NOMO-1 (cell line): ENCODE results near the gene GKN1.
"Not testable (repeated sequence)": the region's sequence is repeated elsewhere in the genome, so short reads cannot be mapped to it uniquely, and the experiment has no call there.

Experiments
- DNase-seq, 2 experiments: peaks; one replicate each; lab custom pipeline; 2025; ENCODE audit not compliant: unreplicated experiment in 2 of 2; lab: John Stamatoyannopoulos, UW

GKN1 gene

DNA sequence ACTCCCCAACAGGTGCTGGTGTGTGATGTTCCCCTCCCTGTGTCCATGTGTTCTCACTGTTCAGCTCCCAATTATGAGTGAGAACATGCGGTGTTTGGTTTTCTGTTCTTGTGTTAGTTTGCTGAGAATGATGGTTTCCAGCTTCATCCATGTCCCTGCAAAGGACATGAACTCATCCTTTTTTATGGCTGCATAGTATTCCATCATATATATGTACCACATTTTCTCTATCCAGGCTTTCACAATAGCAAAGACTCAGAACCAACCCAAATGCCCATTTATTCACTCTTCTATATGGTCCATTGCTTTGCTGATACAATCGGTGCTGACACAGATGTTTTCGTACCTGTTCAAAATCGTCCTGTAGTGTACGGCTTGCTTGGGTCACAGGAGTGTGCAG, 19.0 kb upstream of the GKN1 start:
- not testable (repeated sequence) for DNase-seq

DNA sequence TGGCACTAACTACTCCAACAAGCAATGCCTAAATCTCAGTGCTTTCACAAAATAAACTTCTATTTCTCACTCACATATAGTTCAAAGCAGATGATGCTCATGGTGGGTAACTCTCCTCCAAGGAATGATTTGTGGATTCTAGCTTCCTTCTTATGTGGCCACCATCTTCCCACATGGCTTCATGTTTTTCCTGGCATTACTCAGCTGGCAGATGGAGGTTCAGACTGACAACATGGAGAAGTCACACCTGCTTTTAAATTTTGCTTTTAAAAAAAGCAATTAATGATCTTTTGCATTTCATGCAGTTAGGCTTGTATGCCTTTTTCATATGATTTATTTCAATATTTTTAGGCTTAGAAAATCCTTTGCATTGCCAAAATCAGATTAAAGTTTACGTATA, 15.4 kb upstream of the GKN1 start:
- DNase-seq, result no peak

DNA sequence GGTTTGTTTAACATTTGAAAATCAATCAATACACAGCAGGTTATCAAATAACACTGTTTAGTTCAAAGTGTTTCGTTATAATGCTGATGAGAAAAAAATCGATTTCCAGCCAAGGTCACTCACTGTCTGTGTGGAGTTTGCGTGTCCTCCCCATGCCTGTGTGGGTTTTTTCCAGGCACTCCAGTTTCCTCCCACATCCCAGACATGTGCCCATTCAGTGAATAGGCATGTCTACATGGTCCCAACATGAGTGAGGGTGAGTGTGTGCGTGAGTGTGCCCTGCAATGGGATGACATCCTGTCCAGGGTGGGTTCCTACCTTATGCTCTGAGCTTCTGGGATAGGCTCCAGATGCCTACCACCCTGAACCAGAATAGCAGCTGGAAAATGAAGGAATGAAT, 13.1 kb upstream of the GKN1 start:
- no peak for DNase-seq

DNA sequence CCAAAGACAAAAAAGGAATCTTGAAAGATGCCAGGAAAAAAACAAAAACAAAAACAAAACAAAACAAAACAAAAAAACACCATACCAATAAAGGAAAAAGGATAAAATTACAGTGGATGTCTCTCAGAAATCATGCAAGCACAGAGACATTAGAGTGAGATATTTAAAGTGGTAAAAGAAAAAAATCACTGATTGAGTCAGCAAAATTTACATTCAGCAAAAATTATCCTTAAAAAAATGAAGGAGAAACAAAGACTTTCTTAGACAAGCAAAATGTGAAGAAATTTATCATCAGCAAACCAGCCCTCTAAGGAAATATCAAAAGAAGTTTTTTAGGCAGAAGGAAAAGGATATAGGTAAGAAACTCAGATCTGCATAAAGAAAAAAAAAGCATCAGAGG, 10.2 kb upstream of the GKN1 start:
- DNase-seq, result no peak

DNA sequence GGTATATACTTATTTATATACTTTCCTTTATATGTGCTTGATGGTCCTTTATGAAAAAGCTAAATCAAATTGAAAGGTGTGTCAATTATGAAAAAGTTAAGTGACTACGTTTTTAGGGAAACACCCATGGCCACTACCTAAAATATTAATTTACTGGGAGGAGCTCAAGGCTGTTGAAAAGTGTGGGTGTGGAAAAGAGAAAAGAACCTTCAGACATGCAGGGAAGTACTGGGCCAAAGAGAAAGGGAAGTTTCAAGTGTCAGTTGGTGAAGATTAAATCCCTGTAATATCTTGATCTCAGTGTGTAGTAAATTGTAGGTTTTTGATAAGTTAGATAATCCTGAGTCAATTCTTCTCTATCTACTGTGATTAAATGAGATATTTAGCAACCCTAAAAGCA, 6.2 kb upstream of the GKN1 start:
- no peak for DNase-seq

DNA sequence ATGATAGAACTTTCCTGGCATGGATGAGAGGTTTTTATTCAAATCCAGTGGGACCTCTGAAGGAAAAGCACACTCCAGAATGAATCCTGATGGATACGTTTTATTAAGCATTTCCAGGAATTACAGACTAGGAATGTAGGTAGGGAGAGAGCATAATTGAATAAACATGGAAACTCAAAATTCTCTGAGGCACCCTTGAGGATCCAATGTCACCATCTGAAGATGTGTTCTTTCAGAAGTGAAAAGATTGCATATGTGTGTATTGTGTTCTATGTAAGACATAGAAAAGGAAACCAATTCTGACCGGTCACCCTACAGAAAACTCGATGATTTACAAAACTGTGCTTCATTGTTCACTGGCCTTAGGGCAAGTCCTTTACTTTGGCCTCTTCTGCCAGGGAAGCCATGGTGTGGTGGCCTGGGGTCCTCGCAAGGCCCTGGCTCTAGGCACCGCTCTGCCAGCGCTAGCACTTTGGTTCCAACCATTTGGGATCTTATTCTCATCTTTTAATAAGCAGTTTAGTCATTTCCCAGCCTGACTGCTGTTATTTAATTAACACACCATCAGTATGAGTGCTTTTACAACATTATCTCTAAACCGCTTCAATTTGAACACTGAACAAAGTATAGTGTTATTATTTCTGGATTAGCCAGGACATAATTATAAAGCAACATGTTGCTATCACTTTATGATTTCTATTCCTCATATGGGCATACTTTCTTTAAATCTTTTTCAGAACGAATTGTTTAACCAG, 4.5 kb upstream of the GKN1 start:
- DNase-seq, result no peak

DNA sequence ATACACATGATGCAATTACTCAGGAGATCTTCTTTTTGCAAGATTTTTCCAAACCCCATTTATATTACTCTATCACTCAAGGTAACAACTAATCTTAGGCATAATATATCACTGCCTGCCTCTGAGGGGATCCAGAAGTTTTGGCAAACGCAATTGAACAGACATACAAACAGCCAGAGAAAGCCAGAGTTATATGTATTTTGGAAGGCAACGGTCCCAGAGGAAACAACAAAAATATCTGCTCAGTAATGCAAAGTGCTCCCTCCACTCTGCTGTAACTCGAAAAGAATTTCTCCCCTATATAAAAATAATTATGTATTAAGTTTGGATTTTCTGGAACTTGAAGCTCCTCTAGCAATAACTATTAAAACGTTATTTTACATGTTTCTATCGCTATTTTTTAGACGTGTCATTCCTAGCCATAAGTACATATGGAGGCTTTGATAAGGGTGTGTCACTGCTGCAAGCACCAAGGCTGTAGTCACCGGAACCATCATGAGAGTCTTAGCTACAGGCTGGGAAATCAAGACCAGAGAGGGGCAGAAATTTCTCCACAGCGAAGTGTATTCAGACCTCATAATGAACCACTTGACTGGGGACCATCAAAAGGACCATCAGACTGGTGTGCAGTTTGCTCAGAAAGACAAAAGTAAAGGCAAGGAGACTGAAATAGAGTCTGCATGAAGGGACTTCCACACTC, 3.7 kb upstream of the GKN1 start:
- no peak for DNase-seq

DNA sequence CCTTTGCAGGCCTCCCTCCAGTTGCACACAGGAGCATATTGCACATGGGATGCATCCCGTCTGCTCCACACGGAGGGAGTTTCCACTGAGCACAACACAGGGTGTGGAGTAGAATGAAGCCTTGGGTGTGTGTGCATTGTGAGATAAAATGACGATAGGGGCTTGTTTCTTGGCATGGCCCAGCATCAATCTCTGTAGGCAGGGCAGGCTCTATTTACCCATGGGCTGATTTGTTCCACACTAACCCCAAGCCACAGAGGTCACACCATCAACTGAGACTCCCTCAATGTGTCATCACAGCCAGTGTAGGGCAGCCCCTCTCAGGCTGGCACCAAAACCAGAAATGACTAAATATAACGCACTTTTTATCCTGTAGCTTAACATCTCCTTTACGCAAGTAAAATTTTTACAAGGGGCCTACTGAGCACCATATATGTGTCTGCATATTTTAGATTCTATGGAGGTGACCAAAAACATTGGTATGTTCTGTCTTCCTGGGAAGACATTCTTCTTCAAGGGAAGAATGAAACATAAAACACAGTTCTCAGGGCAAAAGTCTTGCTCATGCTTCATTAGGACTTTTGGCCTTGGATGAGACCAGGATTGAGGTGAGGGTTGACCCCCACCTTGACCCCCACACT, 2.7 kb upstream of the GKN1 start:
- DNase-seq, result no peak

DNA sequence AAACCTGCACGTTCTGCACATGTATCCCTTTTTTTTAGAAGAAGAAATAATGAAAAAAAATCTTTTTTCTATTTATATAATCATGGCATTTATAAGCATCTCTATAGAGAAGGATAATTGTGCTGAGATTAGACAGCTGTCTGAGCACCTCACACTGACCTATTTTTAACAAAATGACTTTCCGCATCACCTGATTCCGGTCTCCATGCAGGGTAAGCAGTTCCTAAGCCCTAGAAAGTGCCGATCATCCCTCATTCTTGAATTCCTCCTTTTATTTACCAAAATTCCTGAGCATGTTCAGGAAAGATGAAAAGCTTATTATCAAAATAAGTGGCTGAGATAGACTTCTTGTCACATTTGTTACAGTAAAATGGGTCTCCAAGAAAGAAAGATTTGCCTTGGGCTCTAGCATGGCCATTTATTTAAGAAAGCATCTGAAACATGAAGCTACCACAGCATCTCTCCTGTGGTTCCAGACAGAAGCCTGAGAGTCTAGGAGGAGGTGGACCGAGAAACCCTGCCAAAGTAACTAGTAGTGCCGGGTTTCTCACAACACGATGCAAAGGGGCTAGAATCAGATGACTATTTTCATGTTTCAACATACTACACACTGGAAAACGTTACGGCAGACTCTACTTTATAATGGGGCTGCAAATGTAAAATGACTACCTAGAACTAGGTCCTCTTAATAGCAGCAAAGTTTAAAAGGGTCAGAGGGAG, 670 bp downstream of the GKN1 start:
- DNase-seq, result no peak

DNA sequence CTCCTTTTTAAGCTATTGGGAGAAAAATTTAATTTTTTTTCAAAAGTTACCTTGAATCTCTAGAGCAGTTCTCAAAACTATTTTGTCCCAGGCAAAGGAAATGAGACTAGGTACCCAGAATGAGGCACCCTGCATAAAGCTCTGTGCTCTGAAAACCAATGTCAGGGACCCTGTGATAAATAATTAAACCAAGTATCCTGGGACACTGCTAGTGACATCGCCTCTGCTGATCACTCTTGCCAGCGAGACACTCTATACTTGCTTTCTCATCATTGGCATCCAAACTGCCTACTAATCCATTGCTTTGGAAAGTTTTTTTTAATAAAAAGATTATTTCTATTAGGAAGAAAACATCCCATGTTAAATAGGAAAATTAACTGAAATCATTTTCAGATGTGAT, 1.4 kb downstream of the GKN1 start:
- DNase-seq, result no peak

DNA sequence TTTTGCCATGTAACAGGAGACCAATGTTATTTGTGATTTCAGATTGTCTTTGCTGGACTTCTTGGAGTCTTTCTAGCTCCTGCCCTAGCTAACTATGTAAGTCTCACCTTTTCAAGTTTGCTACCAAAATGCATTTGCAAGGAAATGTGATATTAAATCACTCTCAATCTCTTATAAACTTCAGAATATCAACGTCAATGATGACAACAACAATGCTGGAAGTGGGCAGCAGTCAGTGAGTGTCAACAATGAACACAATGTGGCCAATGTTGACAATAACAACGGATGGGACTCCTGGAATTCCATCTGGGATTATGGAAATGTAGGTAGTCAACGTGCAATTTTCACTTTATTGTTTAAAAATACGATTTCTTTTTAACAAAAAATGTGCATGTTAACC, 3.0 kb downstream of the GKN1 start:
- DNase-seq, result no peak

DNA sequence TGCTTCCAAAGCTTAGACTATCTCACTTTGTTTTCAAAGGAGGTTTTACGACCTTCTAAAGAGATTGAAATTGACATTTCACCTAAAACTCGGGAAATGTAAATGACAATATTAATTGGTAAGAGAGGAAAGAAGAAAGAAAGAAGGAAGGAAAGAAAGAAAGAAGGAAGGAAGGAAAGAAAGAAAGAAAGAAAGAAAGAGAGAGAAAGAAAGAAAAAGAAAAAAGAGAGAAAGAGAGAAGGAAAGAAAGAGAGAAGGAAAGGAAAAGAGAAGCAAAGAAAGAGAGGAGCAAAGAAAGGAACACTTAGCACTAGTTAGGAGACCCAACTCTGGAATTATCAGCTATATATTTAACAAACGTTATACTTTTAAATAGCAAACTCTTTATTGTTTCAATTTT, 3.7 kb downstream of the GKN1 start:
- no peak for DNase-seq

DNA sequence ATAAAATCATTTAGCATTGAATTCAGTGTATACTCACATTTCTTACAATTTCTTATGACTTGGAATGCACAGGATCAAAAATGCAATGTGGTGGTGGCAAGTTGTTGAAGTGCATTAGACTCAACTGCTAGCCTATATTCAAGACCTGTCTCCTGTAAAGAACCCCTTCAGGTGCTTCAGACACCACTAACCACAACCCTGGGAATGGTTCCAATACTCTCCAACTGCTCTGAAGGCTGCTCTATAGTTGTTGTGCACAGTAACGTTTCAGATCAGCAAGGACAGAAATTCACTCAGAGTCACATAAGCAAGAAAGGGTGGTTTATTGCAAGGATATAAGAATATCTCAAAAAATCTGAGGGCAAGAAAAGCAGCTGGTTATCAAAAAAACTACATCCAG, 6.5 kb downstream of the GKN1 start:
- no peak for DNase-seq

DNA sequence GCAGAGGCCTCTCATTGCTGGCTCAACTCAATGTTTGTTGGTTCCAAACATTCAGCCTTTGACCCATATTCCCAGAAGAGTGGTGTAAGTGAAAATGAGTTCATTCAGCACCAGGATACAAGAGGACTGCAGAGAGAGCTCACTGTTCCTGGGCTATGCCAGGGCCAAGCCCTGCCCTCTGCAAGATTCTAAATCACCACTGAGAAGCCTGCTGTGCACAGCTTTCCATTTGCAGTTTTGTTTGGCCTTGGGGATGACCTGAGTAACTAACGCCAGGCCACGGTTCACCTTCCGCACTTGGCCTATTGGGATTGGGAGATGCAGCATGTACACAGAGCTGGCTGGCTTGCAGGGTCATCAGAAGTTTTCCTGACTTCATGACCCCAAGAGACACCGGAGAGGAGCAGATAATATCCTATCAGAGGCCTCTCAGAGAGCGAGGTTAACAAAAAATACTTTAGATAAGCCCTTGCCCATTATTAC, 12.6 kb downstream of the GKN1 start:
- DNase-seq, result no peak

DNA sequence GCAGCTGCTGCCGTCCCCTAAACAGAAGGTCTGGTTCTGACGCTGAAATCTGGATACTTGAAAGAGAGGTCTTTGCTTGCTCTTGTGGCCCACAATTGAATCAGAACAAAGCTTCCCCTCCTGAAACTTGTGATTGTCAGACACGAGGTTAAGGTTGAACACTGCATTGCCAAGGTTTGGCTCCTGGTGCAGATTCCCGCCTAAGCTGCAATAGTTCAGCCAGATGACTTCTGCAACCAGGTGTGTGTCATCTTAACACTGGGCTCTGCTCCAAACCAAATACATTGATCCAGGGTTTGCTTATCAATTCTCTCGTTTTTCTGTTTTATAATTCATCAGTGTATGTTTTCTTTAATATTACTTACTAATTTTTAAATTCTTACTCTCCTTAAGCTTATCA, 14.6 kb downstream of the GKN1 start:
- DNase-seq, result no peak

DNA sequence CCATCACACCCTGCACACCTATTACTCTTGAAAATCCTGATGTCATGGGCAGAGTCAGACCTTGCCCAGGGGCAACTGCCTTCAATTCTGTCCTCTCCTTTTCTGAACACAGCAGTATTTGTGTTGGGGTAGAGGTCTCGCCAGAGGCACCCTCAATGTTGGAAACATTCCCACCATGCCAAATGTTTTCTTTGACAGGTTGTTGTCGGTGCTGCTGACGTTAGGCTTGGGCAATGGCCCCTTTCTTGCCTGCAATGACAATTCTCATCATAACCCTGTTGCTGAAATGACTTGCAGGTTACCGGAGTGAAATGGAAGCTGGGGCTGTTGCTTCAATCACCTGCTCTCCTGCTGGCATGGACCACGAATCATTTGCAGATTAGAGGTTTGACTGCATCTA, 17.9 kb downstream of the GKN1 start:
- no peak for DNase-seq

DNA sequence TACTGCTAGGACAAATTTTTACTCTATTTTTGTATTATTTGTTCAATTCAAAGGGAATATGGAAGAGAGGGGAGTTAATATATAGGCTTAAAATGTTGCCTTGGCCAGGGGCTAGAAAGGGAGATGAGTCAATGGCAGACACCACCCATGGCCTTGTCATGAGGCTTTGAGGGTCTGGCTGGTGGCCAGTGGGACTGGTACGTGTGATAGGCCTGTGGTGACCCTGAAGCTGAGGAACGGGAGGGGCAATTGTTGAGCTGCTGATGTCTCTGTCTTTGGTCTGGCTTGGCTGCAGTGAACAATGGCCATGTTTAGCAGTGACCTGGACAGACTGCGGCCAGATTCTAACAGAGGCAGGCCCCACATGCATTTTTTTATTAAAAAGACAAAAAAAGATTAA, 18.5 kb downstream of the GKN1 start:
- DNase-seq, result no peak

DNA sequence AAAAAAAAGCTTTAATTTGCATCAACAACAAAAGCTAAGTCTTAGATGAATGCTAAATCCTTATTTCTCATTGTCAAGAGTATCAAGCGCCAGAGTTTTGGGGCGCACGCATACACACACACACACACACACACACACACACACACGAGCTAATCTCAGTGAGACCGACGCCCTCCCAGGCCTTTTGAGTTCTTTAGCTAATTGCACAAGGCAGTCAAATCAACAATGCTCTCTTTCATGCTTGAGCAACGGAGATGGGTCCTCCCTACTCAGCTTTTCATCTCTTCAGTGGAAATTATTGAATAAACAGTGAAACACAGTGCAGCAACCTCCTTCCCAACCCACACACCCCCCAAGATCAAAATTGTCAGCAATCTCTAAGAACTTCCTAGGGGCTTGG, 19.2 kb downstream of the GKN1 start:
- no peak for DNase-seq

DNA sequence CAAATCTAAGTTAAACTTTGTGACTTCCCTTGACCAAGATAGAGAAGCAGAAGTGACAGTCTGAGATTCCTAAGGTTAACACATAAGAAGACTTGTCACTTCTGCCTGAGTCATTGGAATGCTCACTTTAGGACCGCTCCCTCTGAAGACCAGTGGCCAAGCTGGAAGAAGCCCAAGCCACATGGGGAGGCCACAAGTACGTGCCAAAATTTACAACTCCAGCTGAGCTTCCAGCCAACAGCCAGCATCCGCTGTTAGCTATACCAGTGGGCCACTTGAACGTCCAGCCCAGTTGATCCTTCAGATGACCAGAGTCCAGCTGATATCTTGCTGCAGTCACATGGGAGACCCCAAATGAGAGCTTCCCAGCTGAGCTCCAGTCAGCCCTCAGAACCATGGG, 20.4 kb downstream of the GKN1 start:
- DNase-seq, result no peak

DNA sequence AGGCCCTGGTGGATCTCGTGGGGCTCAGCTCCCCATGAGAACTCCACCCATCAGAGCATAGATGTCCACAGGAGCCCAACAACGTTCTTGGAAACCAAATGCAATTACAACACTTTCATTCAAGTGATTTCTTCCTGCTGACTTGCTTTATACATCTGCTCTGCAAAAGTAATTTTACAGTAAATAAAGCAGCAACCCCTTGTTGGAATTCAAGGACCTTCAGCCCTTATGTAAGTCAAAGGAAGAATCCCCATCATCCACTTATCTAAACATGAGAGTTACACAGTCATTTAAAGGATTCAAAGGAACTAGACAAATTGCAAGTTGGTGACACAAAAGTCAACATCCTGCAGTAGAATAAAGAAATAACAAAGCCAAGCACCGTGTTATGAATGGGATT, 21.5 kb downstream of the GKN1 start:
- no peak for DNase-seq

DNA sequence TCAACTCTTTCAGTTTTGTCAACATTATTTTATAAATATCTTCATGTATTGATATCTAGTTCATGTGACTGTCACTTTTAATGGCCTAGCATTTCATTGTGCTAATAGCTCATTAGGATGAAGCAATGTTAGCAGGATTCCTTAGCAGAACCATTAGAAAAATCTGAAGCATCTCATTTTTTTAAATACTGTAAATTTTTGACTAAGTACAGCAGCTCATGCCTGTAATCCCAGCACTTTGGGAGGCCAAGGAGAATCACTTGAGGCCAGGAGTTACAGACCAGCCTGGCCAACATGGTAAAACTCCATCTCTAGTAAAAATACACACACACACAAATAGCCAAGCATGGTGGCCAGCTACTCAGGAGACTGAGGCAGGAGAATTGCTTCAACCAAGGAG, 23.0 kb downstream of the GKN1 start:
- no peak for DNase-seq
